Adipocyte (in vitro differentiated cells): ENCODE measurements around the gene TTC7B.

Source experiments
- DNase-seq: peaks from one replicate; pipeline ENCODE4 v3.0.0-alpha.2; 2015; ENCODE audit warnings: low read depth
- H3K27me3 ChIP-seq: replicated peaks from 2 replicates; pipeline ENCODE4 v1.7.0; 2013; ENCODE audit warnings: mild to moderate bottlenecking, low read length, moderate library complexity; ENCODE audit not compliant: control insufficient read depth, insufficient read depth
- H3K36me3 ChIP-seq: 2 replicates; pipeline ENCODE4 v1.7.0; 2013; ENCODE audit warnings: low read length, mild to moderate bottlenecking, moderate library complexity; ENCODE audit not compliant: control insufficient read depth, insufficient read depth, severe bottlenecking
- H3K4me1 ChIP-seq: 2 replicates; pipeline ENCODE4 v1.7.0; 2013; ENCODE audit warnings: mild to moderate bottlenecking, low read length, moderate library complexity; ENCODE audit not compliant: control insufficient read depth, insufficient read depth
- H3K4me3 ChIP-seq: 2 replicates; pipeline ENCODE4 v1.7.0; 2013; ENCODE audit warnings: mild to moderate bottlenecking, low read length, moderate library complexity
- H3K9ac ChIP-seq: 2 replicates; pipeline ENCODE4 v1.7.0; 2013; ENCODE audit warnings: mild to moderate bottlenecking, low read length, moderate library complexity
- H3K9me3 ChIP-seq: 2 replicates; pipeline ENCODE4 v1.7.0; 2013; ENCODE audit warnings: mild to moderate bottlenecking, low read length, moderate library complexity; ENCODE audit not compliant: control insufficient read depth

TTC7B gene

DNA sequence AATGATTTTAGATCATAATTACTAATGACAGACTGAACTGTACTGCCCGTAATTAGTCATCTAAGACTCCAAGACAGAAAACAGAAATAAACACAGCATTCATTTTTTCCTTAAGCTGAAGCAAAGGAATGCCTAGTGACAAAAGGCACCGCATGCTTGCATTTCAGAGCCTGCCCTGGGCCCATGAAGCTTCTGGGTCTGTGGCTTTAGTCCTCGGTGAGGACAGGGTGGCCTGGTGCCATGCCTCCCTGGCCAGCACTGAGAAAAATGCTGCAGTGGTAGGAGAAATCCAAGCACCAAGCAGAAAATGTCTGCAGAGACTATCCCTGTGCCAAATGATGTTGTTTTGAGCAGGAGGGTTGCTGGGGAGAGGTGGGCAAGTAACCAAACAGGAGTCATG, 247.8 kb downstream of the TTC7B start:
- Histone ChIP-seq H3K36me3 (peaks cover 17% of the 10 kb centered on the region), H3K4me3 (no peak overlapping the region), H3K9me3 (no peaks in the 10 kb centered on the region), H3K9ac (no peak overlapping the region), H3K4me1 (no peaks in the 10 kb centered on the region), H3K27me3 (no peaks in the 10 kb centered on the region)
- DNase-seq, result no peak

DNA sequence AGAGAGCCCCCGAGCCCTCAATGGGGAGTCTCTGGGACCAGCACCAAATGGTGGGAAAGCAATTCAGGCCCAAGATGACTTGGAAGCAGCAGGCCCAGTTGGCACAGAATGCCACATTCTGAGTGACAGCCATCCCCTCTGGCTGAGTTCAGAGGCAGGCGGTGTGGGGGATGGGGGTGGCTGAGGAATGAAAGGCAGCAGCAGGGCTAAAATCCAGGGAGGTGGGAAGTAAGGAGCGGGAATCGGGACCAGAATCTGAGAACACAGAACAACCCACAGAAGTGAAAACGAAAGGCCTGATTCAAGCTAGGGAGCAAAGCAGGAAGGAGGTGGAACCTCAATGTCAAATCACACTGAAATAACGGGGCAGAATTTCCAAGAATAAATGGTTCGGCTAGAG, 248.2 kb downstream of the TTC7B start:
- H3K9me3 ChIP-seq, result no peaks in the 10 kb centered on the region
- no peaks in the 10 kb centered on the region for H3K4me1 ChIP-seq
- no peak for DNase-seq
- no peaks in the 10 kb centered on the region for H3K27me3 ChIP-seq
- H3K9ac ChIP-seq, result no peak overlapping the region
- peaks cover 17% of the 10 kb centered on the region for H3K36me3 ChIP-seq
- no peak overlapping the region for H3K4me3 ChIP-seq

DNA sequence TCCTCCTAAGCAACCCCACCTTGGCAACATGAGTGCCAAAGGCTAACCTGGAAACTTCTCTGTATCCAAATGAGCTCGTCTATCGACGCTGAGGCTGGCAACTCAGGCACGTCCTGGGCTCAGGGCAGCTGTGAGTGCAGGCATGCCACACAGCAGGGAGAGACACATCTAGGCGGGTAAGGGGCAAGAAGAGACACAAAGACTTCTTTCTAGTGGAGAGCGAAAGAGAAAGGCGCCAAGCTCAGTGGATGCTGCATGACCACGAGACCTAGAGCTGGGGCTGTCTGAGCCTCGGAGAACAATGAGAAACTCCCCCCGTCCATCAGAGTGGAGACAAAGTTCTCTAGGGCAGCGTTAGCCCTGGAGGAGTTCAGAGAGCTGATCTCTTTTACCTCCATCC, 249.0 kb downstream of the TTC7B start:
- no peak for DNase-seq
- Histone ChIP-seq H3K4me3 (no peak overlapping the region), H3K9me3 (no peaks in the 10 kb centered on the region), H3K27me3 (no peaks in the 10 kb centered on the region), H3K4me1 (no peaks in the 10 kb centered on the region), H3K36me3 (peaks cover 17% of the 10 kb centered on the region), H3K9ac (no peak overlapping the region)

DNA sequence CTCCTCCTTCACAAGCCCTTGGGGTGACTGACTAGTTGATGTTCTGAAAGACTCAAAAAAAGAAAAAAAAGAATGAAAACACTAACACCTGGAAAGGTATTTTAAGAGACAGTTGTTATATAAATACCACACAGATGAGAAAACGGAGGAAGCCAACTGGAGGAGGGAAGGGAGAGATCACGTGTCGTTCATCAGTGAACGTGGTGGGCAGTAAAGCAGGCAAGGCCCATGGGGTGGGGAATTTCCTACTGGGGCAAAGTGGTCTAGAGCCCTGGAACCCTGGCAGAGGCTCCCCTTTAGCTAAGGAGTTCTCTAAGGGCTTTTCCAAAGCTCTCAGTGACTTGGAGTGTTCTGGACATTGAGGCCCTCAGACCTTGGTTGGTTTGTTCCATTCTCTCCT, 249.7 kb downstream of the TTC7B start:
- no peak for DNase-seq
- Histone ChIP-seq H3K4me3 (no peak overlapping the region), H3K4me1 (no peaks in the 10 kb centered on the region), H3K9me3 (no peaks in the 10 kb centered on the region), H3K27me3 (no peaks in the 10 kb centered on the region), H3K36me3 (peaks cover 12% of the 10 kb centered on the region), H3K9ac (no peak overlapping the region)

DNA sequence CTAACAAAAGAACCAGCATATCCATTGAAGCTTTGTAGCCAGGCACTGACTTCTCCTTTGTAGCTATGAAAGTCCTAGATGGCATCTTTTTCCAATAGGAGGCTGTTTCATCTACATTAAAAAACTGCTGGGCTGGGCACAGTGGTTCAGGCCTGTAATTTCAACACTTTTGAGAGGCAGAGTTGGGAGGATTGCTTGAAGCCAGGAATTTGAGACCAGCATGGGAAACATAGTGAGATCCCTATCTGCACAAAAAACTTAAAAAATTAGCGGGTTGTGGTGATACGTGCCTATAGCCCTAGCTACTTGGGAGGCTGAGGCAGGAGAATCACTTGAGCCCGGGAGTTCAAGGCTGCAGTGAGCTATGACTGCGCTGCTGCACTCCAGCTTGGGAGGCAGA, 251.7 kb downstream of the TTC7B start:
- no peaks in the 10 kb centered on the region for H3K9me3 ChIP-seq
- H3K9ac ChIP-seq, result no peak overlapping the region
- peaks cover 6% of the 10 kb centered on the region for H3K36me3 ChIP-seq
- no peaks in the 10 kb centered on the region for H3K4me1 ChIP-seq
- H3K4me3 ChIP-seq, result no peak overlapping the region
- H3K27me3 ChIP-seq, result no peaks in the 10 kb centered on the region
- no peak for DNase-seq

DNA sequence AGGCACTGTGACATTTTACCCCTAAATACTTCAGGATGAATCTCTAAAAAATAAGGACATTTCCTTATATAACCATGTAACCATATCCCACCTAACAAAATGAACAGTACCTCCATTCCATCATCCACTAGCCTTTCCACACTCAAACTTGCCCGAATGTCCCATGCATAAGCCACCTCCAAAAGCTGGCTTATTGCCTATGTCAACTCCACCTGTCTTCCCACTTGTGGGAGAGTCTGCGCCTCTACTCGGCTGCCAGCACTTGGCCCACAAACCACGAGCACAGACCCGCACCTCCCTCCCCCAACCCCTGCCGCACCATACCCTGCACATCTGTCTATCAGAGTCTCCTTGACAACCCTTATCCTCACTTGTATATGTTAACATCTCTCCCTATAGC, 253.6 kb downstream of the TTC7B start:
- no peaks in the 10 kb centered on the region for H3K27me3 ChIP-seq
- H3K9me3 ChIP-seq, result no peaks in the 10 kb centered on the region
- no peak overlapping the region for H3K9ac ChIP-seq
- no peak for DNase-seq
- peaks cover 6% of the 10 kb centered on the region for H3K36me3 ChIP-seq
- H3K4me1 ChIP-seq, result no peaks in the 10 kb centered on the region
- H3K4me3 ChIP-seq, result no peak overlapping the region

DNA sequence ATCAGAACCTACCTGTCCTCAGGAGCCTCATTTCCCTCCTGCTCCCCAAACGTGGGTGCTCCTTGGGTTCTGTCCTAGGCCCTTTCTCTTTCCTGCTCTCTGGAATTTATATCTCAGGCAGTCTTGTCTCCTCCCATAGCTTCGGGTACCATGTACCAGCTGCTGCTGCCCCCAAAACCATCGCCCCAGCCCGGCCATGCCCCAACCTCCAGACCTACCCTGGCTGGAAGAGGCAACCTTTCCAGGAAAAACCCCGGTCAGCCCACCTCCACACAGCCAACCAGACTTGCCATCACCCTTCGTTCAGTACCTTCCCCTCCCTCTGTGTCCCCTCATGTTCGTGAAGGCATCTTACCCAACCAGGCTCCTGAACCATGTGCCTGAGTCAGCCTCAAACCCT, 254.3 kb downstream of the TTC7B start:
- Histone ChIP-seq H3K4me1 (no peaks in the 10 kb centered on the region), H3K9me3 (no peaks in the 10 kb centered on the region), H3K27me3 (no peaks in the 10 kb centered on the region), H3K9ac (no peak overlapping the region), H3K36me3 (peaks cover 6% of the 10 kb centered on the region), H3K4me3 (no peak overlapping the region)
- DNase-seq, result no peak

DNA sequence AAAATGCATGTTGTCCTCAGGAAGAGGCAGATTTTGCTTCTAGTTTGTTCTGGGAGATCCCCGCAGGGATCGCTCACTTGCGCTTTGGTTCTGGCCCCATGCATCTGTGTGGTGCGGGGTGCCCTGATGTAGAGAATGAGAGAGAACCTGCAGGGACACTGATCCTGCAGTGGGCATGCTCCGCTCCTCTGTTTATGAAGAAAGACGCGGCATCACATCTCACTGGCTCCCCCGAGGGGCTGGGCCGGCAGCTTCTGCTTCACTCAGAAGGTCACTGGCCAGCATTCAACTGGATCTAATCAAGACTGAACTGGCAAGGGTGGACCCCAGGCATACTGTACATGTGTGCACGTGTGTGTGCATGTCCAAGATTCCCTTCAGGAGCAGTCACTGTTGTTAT, 255.2 kb downstream of the TTC7B start:
- Histone ChIP-seq H3K9me3 (no peaks in the 10 kb centered on the region), H3K9ac (no peak overlapping the region), H3K36me3 (peaks cover 6% of the 10 kb centered on the region), H3K4me1 (no peaks in the 10 kb centered on the region), H3K4me3 (no peak overlapping the region), H3K27me3 (no peaks in the 10 kb centered on the region)
- DNase-seq, result no peak

DNA sequence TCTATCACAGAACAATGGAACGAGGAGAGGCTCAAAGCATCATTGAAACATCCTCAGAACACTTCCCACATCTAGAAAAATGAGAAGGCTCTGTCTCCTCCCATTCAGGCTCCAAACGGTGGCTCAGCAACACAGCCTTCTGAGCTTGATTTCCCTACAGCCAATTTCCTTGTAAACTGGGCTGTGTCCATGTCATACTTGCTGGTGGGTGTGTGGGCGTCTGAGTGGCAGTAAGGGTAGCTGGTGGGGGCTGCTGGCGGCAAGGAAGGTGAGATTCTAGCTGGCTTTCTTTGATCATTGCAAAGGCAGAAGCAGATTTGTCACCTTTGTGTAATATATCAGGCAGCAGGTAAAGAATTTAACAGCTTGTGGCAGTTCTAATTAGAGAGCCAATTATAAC, 255.7 kb downstream of the TTC7B start:
- no peak for DNase-seq
- no peaks in the 10 kb centered on the region for H3K9me3 ChIP-seq
- no peak overlapping the region for H3K9ac ChIP-seq
- peaks cover 6% of the 10 kb centered on the region for H3K36me3 ChIP-seq
- H3K4me3 ChIP-seq, result no peak overlapping the region
- no peaks in the 10 kb centered on the region for H3K4me1 ChIP-seq
- no peaks in the 10 kb centered on the region for H3K27me3 ChIP-seq

DNA sequence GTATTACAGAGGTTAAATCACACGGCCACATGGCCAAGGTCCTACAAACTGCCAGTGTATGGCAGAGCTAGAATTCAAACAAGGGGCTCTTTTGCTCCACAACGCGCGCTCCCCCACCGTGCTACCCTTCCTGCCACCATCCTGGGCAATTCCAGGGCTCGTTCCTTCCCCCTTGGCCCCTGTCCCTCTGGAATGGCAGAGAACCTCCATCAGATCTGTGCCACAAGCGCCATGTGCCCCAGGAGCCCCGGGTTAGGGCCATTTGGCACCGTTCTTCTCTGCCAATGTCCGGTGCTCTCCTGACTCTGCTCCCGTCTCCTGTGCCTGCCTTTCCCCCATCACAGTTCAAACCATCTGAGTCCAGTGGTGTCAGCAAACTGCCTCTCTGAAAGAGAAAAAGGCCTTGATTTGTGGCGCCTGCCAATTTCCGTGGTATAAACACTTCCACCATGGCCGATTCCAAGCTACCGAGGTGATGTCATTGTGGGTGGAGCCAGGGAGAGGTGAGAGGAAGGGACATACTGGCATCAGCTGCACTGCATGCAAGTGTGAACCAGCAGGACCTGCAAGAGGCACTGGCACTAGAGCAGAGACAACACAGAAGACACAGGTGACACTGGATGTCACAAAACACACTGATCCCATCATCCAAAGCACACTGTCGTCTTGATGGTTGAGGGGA, 256.3 kb downstream of the TTC7B start:
- Histone ChIP-seq H3K4me3 (no peak overlapping the region), H3K4me1 (no peaks in the 10 kb centered on the region), H3K9ac (no peak overlapping the region), H3K9me3 (no peaks in the 10 kb centered on the region), H3K27me3 (no peaks in the 10 kb centered on the region), H3K36me3 (peaks cover 6% of the 10 kb centered on the region)
- no peak for DNase-seq

DNA sequence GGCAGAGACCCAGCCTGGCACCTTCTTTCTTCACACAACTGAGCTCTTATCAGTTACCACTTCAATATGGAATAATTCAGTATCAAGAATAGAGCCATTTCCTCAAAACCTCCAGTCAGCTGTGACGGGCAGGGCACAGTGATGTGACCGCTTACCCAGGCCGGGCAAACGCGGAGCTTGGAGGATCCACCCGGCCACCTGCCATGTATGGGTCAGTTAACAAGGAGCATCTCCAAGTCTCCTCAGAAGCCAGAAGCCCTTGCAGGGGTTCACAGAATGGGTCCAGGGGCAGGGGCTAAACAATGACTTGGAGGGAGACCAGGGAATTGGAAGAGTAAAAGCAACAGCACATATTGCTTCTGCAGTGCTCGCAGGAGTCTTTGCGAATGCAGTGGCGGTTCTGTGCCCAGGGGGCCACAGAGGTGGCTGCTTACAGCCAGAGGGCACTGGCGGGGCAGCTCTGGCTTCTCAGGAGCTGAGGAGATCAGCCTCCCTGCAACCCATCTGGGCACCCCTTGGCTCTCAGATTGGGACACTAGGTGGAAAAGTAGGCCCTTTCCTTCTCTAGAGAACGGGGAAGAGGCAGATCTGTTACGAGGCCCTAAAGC, 257.1 kb downstream of the TTC7B start:
- Histone ChIP-seq H3K9me3 (no peaks in the 10 kb centered on the region), H3K27me3 (no peaks in the 10 kb centered on the region), H3K4me1 (no peaks in the 10 kb centered on the region), H3K36me3 (peaks cover 6% of the 10 kb centered on the region), H3K4me3 (no peak overlapping the region), H3K9ac (no peak overlapping the region)
- no peak for DNase-seq
